NCI-H345 (cell line): ENCODE data around the gene MZF1.
"Not testable (repeated sequence)": the region's sequence is repeated elsewhere in the genome, so short reads cannot be mapped to it uniquely, and the experiment has no call there.

Experiments used
- DNase-seq: peaks from one replicate; lab custom pipeline; 2025; lab: John Stamatoyannopoulos, UW

Gene MZF1

DNA sequence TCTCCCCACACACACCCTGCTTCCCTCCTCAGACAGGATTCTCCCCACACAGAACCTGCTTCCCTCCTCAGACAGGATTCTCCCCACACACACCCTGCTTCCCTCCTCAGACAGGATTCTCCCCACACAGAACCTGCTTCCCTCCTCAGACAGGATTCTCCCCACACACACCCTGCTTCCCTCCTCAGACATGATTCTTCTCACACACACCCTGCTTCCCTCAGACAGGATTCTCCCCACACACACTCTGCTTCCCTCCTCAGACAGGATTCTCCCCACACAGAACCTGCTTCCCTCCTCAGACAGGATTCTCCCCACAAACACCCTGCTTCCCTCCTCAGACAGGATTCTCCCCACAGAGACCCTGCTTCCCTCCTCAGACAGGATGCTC is 34.0 kb downstream of the MZF1 start:
- not testable (repeated sequence) for DNase-seq

DNA sequence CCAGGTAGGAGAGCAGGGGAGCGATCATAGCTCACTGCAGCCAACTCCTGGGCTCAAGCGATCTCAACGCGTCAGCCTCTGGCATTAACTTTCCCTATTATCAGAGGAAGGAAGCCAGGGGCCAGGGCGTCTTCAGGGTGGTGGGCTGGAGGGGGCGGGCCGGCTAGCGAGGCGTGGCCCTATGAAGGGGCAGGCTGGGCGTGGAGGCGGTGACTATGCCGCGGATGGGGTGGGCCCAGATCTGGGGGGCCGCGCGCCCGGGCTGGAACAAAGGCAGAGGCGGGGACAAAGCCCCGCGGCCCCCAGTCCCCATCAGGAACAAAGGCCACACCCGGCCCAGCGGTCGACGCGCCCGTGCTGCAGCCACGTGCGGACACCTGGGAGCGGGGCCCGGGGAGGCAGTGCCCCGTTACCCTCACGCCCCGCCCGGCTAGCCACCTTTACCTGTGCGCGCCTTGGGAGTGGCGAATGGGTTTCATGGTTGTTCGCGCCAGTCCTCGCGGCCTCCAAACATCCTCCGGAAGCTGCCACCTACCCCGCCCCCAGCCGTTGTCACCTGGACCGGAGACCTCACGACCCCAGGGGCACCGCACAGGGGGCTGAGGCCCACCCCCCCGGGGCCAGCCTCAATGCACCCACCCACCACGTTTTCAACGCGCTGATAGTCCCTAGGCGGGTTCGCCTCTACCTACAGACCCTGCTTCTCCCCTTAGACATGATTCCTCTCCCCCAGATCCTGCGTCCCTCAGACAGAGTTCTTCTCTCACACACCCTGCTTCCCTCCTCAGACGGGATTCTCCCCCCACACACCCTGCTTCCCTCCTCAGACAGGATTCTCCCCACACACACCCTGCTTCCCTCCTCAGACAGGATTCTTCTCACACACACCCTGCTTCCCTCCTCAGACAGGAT is 34.6 kb downstream of the MZF1 start:
- DNase-seq = no peak

GRCh38 chr19:58536852-58537798 is 36.0 kb downstream of the MZF1 start:
- no peak for DNase-seq

- DNase-seq = no peak
These were observed 37.3 kb downstream of the MZF1 start for GRCh38 chr19:58535857-58536256.

- no peak for DNase-seq
These were observed 41.9 kb downstream of the MZF1 start for GRCh38 chr19:58531034-58531840.

DNA sequence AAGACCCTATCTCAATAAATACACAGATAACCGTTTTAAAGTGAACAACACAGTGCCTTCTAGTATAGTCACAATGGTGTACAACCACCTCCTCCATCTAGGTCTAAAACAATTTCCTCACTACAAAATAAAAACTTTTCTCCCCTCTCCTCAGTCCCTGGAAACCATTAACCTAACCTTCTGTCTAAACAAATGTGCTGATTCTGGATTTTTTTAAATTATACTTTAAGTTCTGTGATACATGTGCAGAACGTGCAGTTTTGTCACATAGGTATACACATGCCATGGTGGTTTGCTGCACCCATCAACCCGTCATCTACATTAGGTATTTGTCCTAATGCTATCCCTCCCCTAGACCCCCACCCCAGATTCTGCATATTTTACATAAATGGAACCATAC is 43.7 kb downstream of the MZF1 start:
- DNase-seq = no peak

- DNase-seq = no peak
These were observed 50.4 kb downstream of the MZF1 start for GRCh38 chr19:58522709-58523108.

- no peak for DNase-seq
These were observed 51.5 kb downstream of the MZF1 start for GRCh38 chr19:58521651-58522050.

DNA sequence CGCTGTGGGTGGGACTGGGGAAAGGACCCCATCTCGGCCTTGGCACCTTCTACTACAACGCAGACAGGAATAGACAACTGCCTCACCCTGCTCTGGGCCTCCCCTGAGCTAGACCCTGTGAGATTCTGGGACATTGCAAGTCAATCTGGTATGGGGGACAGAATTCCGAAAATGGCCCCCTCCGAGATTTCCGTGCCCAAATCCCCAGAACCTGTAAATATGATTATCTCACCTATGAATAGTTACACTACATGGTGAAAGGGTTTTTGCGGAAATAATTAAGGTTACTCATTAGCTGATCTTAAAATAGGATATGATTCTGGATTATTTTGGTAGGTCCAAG is 52.9 kb downstream of the MZF1 start:
- DNase-seq = no peak

DNA sequence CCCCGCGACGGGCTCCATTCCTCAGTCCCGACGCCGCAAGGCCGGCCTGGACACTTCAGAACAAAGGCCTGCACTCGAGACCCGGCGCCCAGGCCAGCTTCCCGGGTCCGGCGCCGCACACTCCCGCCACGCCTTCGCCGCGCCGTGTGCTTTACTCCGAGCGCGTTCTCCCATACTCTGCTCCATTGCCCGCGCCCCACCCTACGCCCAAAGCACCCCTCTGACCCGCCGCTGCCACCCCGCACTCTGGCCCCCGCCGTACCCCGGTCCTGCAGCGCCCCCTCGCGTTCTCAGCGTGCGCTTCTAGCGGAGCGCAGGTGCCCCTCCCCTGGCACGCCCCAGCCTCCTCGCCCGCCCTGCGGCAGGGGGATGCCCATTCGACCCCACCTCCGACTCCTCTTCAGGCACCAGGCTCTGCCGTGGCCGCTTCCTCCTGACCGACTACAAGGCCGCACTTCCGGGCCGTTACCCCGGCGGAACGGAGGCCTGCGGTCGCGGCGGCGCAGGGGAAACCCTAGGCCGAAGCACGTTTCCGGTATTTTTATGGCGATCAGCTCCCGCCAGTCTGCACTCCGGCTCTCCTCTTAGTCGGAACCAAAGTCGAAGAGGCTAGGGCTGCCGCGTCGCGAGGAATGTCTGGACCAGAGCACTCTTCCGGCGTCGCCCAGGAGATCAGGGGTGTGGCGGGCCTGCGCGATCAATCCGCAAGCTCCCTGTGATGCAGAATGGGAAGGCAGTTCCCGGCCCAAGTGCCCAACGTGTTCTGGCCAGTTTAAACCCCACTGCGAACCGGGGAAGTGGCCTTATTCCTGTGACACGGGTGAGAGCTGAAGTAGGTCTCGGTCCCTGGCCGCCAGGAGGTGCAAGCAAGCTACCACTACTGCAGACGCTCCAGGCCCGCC is 53.5 kb downstream of the MZF1 start, which contains the start of gene ZBTB45:
Gene ZBTB45, minus strand, starts transcription at position 456 of the 902 bp plus-strand sequence. CDS start 2,137 bp downstream, outside the sequence.
- DNase-seq = peak; percentile 92

- DNase-seq = peak; percentile 49
These were observed 54.1 kb downstream of the MZF1 start for GRCh38 chr19:58519087-58519354.

- DNase-seq = no peak
These were observed 54.7 kb downstream of the MZF1 start for GRCh38 chr19:58518256-58519086.

- no peak for DNase-seq
These were observed 55.9 kb downstream of the MZF1 start for GRCh38 chr19:58516964-58517833.

DNA sequence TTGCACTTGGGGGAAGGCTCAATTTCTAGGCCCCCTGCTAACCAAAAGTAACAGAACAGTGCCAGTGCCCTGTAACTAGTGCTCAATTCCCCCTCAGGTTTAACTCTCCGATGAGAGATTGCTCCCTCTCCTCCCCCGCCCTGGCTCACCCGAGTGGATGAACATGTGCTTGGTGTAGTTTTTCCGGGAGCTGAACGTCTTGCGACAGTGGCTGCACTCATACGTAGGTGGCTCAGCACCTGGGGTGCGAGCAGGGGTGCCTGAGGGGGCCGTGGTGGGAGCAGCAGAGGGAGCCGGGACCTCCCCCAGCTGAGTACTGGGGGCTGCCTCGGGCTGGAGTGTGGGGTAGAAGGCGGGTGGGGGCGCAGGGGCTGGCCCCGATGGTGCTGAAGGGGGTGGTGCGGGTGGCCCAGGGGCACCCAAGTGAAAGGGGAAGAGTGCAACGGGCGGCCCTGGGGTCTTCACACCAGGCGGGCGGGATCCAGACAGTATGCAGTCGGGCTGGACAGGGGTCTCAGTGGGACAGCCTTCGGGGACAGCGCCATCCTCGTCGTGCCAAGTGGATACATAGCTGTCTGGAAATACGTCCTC is 56.8 kb downstream of the MZF1 start:
- no peak for DNase-seq

DNA sequence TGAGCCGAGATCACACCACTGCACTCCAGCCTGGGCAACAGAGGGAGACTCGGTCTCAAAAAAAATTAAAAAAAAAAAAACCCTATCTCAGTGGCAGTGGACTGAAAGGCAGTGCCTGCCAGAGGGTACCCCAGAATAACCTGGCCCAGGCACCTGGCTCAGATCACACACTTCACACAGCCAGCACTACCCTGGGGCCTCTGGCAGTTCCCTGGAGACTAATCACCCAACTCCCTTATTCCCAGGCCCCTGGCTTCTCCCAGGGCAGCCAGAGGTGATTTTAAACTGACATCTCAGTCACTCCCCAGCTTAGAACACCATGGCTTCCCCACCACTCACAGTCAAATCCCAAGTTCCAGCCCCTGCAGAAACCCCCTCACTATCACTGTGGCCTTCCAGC is 57.9 kb downstream of the MZF1 start:
- no peak for DNase-seq

DNA sequence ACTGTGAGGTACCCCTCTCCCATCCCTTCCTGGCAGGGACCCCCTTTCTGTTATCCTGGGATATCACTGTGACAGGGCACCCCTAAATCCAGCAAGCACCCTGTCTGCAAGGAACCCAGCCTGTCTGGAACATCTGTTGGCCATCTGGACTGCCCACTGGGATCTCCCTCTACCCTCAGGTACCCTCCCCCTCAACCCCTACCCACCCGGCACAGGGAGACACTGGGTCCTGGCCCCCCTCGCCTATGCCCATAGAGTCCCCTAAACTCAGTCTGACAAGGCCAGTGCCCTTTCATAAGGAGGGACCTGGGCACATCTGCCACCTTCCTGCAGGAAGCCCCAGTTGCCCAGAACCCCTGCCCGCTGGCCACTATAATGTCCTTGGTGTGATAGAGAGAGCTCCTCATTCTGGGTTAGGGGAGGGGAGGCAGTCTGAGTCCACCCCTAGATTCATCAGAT is 58.5 kb downstream of the MZF1 start:
- DNase-seq = no peak

- DNase-seq = peak; percentile 91
These were observed 59.2 kb downstream of the MZF1 start for GRCh38 chr19:58513694-58514563.

GRCh38 chr19:58513213-58513693 is 59.9 kb downstream of the MZF1 start:
- no peak for DNase-seq
